T-helper 2 cell (primary cell): ENCODE results near the gene AVEN.

Source experiments
- DNase-seq, 5 experiments: peaks; one replicate each; pipeline versions ENCODE4 v3.0.0 to v3.0.0-alpha.2; 2012 to 2022

AVEN gene

DNA sequence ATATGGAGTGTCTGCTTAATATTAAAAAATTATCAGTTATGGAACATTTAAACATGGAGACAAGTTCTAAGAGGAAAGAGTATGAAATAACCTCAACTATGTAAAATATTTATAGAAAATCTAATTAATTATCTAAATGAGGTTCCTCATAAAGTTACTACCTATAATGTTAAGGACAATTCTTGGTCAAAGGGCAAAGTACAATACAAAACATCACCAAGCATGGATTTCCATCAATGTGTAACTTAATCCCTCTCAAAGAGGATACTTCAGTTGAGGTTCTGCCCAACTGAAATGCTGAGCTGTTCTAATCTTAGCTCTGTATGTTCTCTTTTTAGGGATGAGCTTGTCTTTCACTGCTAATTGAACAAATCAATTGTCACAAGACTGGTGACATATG lies 126.7 kb downstream of the AVEN start:
- no peak for DNase-seq

DNA sequence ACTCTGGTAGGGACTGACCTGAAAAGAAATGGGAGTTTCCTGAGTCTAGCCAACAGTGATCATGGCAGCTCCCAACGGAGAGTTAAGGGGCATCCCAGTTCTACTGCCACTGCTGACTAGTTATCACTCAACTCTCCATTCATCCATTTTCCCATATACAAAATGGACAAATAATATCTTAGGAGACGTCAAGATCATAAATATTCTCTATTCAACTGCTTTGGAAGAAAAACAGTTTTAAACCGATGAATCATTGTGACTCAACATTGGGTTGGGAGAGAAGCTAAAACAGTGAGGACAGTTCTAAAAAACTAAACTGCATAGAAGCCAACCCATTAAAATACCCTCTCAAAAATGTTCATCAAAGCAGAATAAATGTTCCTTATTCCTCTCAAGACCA lies 128.3 kb downstream of the AVEN start:
- no peak for DNase-seq

DNA sequence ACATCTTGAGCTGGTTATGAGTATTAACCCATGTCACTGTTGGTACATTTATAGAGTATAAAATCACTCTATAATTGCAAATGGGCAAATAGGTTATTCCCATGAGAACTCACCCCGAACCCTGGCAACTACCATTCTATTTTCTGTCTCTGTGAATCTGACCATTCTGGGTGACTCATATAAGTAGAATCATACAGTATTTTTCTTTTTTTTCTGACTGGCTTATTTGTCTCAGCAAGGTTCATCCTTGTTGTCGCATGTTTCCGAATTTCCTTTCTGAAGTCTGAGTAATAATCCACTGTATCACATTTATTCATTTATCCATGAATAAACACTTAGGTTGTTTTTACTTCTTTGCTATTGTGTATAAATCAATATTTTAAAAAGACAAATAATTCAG lies 130.6 kb downstream of the AVEN start:
- DNase-seq = no peak

DNA sequence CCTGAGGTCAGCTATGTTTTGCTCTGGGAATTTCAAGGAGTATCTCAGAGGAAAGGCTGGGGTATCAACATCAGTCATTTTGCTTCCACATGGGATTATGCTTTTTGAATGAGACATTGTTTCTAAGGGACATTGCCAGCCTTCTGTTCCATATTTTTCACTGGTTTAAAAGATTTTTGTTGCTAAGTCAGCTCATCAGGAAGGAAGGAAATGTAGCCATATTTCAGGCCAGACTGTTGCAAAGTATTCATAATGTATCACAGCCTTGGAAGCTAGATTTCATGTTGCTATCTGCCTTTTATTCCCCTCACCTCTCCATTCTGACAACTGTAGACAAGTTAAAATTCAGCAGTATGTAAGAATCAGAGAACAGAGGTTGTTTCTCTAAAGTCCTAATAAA lies 131.7 kb downstream of the AVEN start:
- no peak for DNase-seq

DNA sequence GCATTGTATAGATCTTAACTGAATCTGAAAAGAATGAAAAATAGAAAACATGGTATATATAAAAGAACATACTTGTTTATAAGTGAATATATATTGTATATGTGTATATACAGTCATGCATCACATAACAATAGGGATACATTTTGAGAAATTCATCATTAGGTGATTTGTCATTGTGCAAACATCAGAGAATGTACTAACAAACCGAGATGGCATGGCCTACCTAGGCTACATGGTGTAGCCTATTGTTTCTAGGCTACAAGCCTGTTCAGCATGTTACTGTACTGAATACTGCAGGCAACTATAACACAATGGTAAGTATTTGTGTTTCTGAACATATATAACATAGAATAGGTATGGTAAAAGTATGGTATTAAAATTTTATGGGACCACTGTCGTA lies 135.3 kb downstream of the AVEN start:
- no peak for DNase-seq

DNA sequence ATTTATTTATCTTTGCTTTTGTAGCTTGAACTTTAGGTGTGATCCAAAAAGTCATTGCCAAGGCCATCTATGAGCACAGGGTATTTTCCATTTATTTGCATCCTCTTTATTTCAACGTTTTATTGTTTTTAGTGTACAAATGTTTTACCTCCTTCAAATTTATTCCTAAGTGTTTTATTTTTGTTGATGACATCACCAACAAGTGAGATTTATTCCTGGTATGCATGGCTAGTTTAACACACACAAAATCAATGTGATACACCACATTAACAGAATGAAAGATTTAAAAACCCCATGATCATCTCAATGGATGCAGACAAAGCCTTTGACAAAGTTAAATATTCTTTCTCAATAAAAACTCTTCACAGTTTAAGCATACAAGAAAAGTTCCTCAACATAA lies 137.0 kb downstream of the AVEN start:
- DNase-seq = no peak

DNA sequence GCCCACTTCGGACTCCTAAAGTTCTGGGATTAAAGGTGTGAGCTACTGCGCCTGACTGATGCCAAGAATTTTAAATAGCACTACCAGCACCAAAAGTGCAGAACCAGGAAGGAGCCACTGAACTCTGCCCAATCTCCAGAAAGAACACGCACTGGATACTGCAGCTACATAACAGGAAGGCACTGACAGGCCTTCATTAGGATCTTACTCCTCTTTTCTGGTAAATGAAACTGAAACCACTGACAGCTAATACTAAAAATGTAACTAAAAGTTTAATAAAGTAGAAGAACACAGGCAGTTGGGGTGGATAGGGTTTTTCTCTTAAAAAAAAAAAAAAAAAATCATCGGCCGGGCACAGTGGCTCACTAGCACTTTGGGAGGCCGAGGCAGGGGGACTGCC lies 144.8 kb downstream of the AVEN start:
- no peak for DNase-seq

DNA sequence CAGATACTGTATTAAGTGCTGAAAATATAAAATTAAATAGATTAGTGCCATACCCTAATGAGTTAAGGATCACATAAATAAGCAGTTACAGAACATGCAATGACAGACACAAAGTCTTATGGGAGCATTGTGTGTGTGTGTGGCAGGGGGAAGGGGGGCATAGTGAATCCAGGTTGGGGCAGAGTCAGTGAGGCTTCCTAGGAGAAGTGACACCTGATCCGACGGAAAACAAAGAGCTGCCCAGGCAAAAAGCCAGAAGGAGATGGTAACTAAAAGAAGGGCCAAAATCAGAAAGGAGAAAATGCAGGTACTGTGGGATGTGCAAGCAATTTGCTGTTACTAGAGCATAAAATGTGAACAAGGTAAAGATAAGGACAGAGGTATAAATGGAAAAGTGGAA lies 150.8 kb downstream of the AVEN start:
- DNase-seq = no peak

DNA sequence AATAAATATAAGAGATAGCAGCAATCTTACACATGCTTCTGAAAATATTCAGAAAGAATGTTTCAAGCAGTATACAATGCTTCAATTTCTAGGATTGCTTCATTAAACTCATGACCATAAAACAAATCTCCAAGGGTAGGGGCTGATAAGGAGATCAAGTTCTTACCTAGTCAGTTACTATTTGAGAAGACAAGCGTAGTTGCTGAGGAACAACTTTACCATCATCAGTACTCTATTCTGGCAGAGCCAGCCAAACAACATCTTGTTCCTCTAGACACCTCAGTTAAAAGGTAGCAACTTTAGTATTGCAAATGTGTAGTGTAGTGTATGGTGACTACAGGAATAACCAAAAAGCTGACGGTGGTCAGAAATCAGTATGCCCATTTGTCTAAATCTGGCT lies 156.1 kb downstream of the AVEN start:
- no peak for DNase-seq

DNA sequence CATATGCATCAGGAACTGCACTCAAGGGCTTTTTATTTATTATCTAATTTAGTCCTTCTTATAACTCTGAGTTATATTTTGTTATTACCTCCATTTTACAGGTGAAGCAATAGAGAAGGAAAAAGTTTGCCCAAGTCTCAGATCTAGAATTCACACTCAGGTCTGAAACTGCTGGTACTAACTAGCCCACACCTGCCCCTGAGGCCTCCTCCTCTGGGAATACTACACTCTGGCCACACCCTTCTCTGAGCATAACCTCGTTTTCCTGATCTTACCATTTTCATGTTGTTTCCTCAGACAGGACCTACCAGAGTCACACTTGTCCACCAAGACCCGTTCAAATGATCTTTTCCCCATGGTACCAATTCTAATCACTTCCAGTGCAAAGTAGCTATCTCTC lies 164.8 kb downstream of the AVEN start:
- no peak for DNase-seq

DNA sequence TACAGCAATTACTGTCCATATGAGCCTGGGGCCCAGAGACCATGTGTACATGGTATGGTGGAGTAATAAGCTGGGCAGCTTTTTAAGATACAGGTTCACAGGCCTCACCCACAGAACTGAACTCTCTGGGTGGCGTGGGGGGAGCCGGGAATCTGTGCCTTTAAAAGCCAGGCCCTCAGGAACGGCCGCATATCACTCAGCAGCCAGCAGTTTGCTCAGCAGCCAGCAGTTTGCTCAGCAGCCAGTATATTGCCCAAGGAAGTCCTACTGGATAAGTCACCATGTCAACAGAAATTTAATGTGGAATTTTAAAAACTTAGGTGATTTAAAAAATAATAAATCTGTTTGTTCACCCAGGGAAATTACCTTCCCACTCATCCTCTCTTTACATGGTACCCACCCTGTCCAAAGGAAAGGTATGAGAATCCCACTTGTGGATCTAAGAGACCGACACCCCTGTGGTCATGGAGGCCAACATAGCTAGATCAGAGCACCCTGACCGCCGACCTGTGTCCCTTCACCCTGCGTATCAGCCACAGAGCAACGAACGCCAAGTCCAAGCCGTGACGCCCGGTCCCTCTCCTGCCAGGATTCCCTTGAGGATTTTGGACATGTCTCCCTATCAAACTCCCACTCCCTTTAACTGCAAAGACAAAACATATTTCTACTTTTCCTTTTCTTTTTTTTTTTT lies 166.4 kb downstream of the AVEN start:
- DNase-seq = no peak

DNA sequence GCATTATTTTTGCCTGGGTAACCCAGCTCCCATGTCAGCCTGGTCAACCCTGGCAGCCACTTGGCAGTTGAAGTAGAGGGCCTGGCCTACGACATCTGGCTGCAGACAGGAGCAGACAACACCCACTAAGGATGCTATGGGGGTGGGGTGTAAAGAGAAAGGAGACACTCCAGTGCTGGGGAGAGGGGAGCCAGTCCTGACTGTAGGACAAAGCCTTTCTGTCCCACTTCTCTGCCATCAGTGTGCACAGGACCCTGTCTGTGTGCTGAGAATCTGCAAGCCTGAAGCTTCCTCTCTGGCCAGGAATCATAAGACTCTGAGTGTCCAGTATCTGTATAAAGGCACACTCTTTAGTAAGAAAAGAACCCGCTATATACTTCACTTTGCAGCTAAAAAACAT lies 167.0 kb downstream of the AVEN start:
- DNase-seq = no peak

DNA sequence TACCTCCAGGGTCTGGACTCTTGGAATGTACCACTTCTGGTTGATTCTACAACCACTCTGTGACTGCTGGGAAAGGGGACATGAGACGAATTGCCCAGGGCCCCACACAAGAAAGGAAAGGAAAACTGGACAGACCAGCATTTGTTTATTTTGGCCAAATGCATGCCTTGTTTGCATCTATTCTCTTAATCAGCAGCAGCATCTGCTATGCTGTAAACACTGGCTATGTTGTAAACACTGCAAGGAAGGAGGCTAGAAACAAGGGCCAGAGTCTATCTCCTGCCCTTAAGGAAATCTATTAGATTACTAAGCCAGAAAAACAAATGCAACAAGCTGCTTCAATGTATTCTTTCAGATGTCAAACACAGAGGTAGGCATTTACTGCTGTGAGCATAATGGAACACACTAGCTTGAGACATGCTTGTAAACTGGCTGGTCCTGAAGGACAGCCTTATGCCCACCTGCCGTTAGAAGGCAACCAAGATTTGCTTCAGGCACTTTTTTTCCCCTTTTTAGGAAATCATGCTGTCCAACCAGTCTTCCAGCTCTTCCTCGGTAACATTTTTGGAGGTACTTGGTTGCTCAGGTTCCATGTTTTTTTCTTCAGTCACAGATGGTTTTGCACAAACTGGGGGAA lies 172.8 kb downstream of the AVEN start:
- no peak for DNase-seq

DNA sequence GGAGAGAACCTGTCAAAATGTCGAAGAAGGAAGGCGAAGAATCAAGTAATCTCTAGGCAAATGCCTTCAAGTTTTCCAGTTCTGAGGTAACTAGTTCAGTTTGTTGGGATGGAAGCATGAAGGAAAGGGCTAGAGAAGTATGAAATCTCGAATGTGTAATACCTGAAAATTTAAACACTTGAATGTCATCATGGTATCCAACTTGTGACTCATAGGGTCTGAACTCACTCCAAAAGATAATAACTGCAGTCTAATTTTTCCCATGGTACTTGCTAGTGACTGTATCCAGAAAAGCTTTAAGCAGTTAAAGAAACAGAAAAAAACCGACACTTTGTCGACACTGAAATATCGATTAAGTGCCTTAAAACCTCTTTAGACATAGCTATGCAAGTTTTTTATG lies 173.6 kb downstream of the AVEN start:
- no peak for DNase-seq

DNA sequence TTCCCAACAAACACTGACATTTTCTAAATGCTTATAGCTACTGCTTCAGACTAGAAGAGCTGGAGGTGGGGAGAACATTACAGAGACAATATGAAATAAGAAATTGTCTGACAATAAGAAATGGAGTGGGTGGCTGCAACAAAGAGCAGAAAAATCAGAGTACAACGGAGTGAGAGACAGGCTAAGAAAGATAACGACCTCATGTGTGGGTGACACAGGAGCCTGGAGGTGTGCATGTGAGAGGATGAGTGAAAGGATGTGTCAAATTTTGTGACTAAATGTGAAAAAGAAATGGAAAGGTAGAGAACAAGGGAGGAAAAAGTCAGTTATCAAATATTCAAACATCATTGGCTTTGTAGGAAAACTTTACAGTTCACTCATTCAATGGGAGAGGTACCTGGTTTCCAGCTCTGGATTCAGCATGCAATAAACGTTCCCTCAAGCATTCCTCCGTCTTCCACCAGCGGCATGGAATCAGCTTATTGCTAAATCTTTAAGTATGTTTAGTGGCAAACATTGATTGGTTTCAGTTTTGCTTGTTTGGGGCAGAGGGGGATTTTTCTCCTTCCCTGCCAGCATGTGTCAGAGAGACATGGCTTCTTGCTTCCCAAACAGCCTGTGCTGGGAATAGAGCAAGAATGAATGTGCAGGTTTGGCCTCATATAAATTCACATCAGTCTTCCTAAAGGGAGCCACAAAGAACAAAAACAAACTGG lies 174.5 kb downstream of the AVEN start:
- DNase-seq = no peak

DNA sequence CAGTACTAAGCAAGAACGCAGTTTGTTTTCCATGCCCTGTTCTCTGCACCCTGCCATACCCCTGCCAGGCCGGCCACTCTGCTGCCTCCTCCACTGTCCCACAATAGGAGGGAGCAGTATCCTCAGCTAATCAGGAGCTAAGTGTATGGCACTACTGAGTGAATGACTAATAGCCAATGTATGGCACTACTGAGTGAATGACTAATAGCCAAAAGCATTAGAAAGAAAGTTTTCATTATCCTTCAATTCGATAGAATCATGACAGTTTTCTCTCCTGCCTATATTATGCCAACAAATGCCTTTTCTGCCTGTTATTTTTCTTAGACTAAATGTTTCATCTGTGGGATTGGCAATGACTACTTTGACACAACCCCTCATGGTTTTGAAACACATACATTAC lies 178.2 kb downstream of the AVEN start:
- no peak for DNase-seq

DNA sequence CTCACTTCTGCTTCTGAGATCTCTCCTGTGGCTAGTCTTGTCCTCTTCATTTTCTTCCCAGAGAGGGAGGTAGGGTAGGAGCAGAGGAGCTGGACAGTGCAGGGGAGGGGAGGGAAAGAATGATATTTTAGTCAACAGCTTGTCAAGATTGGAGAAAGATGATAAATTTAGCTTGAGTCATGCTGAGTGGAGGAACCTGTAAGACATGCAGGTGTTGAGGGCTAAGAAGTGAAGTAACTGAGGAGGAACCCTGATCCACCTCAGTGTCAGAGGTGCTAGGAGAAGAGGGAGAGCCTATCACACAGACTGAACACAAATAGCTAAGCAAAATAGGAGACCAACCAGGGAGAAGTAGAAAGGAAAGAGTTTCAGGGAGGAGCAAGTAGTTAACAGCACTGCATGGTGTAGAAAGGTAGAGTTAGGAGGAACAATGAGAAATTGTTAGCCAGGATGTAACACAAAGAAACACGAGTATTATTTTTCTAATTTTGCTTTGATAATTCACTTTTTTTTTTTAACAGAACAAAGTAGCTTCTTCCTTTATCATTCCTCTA lies 178.9 kb downstream of the AVEN start:
- no peak for DNase-seq

DNA sequence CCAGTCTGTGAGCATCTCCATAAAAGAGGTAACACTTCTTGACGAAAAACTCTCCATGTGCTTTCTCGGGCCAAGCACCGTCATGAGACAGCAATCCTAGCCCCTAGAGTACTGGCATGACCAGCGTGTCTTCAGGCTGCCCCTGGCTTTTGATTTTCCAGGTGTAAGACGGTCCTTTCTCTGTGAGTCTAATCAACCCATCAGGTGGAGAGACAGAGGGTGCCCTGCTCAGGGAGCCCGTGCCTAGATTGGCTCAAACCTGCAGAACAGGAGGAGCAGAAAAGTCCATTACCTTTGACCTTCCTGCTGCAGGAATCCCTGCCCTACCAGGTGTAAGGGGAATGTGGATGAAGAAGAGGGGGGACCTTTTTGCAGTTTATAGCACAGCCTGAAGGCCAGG lies 180.2 kb downstream of the AVEN start:
- DNase-seq = no peak

DNA sequence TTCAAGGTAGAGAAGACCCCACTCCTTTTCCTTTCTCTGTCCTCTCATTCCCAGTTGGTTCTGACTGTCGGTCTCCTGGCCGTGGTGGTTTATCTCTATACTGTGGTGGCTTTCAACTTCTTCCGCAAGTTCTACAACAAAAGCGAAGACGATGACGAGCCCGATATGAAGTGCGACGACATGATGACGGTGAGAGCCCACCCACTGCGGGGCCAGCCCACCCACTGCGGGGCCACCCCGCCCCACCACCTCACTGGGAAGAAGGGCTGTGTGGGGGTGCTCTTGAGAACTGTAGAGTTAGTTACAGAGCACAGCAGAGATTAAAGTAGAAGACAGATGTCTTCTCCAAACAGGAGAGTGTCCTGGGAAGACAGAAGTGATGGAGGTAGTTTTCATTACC lies 181.3 kb downstream of the AVEN start:
- DNase-seq = no peak

DNA sequence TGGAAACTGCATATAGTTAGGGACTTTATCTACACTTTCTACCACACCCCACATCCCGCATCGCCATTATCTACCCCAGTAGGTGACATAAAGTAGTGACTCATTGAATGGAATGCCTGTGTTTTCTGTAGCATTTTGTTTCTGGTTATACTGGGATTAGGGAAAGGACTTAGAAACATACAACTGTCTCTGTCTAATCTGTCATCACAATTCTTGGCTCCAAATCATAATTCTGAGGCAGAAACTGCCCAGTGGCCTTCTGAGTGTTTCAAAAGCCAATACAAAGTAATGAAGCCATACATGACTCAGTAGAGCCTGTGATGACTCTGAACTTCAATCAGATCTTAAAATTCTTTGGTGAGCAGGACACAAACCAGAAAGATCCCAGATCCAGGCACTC lies 186.4 kb downstream of the AVEN start:
- no peak for DNase-seq

DNA sequence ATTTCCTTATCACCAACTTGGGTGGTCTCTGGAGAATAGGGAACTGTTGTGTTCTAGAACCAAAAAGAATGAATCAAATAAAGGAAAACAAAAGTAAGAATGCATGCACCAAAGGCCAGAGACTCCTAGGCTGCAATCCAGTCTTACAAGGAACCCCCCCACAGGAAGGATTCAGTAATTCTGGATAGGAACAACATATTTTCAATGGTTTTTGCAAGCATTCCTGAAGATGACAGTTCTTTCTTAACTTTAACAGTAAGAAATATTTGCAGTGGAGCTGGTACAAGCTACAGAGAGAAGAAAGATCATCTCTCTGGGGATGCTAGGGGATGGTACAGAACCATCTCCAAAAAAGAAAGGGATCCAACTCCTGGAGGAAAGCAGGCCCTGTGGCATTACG lies 186.9 kb downstream of the AVEN start:
- no peak for DNase-seq

DNA sequence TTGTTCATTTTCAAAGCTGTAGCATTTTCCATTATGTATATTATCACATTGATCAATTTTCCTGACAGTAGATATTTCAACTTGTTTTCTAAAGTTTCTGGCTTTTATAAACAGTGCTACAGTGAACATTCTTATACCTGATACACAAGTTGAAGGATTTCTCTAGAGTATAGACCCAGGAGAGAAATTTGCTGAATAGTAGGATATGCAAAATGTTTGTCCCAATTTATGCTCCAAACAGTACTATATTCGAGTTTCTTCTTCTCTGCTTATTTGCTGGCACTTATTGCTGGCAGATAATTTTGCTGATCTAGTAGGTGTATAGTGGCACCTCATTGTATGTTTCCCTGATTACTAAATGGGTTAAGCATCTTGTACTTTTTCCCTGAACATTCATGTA lies 187.9 kb downstream of the AVEN start:
- DNase-seq = no peak

DNA sequence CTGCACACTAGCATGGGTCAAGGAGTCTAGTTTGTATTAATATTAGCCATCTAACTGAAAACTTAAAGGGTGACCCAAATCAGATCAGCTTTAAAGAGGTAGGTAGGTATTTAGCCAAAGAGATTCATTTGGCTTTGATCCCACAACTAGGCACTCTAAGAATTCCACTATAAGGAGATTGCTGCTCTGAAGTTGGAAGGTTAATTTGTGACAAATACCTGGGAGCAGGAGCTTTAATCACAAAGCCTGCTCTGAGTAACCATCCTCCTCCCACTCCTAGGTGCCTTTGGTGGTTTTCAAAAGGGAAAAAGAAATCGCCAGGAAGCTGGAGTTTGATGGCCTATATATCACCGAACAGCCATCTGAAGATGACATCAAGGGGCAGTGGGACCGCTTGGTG lies 191.0 kb downstream of the AVEN start:
- DNase-seq = no peak

DNA sequence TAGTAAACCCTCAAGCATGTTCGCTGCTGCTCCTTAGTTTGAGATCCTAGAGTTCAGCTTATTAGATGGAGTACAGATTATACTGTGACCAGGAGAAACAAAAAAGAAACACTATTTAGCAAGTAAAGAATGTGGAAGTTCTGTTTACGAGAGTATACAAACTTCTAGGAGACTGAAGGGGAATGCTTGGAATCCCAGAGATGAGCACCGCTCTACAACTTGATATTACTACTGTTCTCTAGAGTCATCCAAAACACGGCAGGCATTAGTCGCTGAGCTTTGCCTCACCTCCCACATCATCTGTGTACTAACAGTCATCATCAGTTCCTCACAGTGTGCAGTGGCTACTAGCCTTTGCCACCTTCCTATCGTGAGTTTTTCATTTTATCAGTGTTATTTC lies 192.1 kb downstream of the AVEN start:
- DNase-seq = no peak
